HepG2 (cell line): ENCODE results near the gene AKAP12. TPM values are rescaled to one million over a fixed set of nuclear protein-coding genes. Genes with fewer than 3 reads are reported as not detected.

Experiments
- ARID5B ChIP-seq: IDR thresholded peaks from 2 replicates; pipeline ENCODE4 v1.4.0; 2020; ENCODE audit warnings: mild to moderate bottlenecking, missing genetic modification reagents
- EP300 ChIP-seq, 3 experiments: sonication (generic) in 1 of 3; formaldehyde crosslinking in 1 of 3; IDR thresholded peaks; 2 replicates each; pipeline versions ENCODE4 v1.5.1 to v1.6.1; 2011 to 2020; ENCODE audit warnings: low read depth in 2 of 3, low read length in 2 of 3, borderline replicate concordance in 1 of 3, improper control_type of control experiment in 1 of 3, mild to moderate bottlenecking in 1 of 3, missing genetic modification reagents in 1 of 3, moderate library complexity in 1 of 3
- GABPB1 ChIP-seq: IDR thresholded peaks from 2 replicates; pipeline ENCODE4 v1.6.1; 2016; ENCODE audit warnings: mild to moderate bottlenecking, missing genetic modification reagents, moderate library complexity, missing compliant biosample characterization
- HDAC1 ChIP-seq: sonication (generic); formaldehyde crosslinking; IDR thresholded peaks from 2 replicates; pipeline ENCODE4 v1.5.1; 2020; ENCODE audit warnings: mild to moderate bottlenecking, missing genetic modification reagents
- HOXA3 ChIP-seq: sonication (generic); formaldehyde crosslinking; IDR thresholded peaks from 2 replicates; pipeline ENCODE4 v1.5.0; 2020; ENCODE audit warnings: missing genetic modification reagents
- KLF12 ChIP-seq: sonication (generic); formaldehyde crosslinking; IDR thresholded peaks from 2 replicates; pipeline ENCODE4 v1.4.0; 2020; ENCODE audit warnings: missing genetic modification reagents, borderline replicate concordance
- MAX ChIP-seq: IDR thresholded peaks from 2 replicates; pipeline ENCODE4 v1.6.1; 2012; ENCODE audit warnings: inconsistent platforms
- NR2C2 ChIP-seq: sonication (generic); formaldehyde crosslinking; IDR thresholded peaks from 2 replicates; pipeline ENCODE4 v1.4.0; 2020; ENCODE audit warnings: missing genetic modification reagents, mild to moderate bottlenecking, moderate library complexity, borderline replicate concordance
- NR2F2 ChIP-seq: IDR thresholded peaks from 2 replicates; pipeline ENCODE4 v1.6.1; 2012; ENCODE audit warnings: low read depth, inconsistent platforms, borderline replicate concordance
- NR2F6 ChIP-seq, 2 experiments: IDR thresholded peaks; 2 replicates each; pipeline ENCODE4 v1.6.1; 2016; ENCODE audit warnings: antibody characterized with exemption in 1 of 2, mild to moderate bottlenecking in 1 of 2
- ONECUT2 ChIP-seq: sonication (generic); formaldehyde crosslinking; IDR thresholded peaks from 2 replicates; pipeline ENCODE4 v1.4.0; 2020; ENCODE audit warnings: missing genetic modification reagents
- PHB2 ChIP-seq: fragments of 450-650 bp; IDR thresholded peaks from 2 replicates; pipeline ENCODE4 v1.6.1; 2018; ENCODE audit not compliant: partially characterized antibody
- RARA ChIP-seq: IDR thresholded peaks from 2 replicates; pipeline ENCODE4 v1.6.1; 2016; ENCODE audit warnings: missing genetic modification reagents, missing compliant biosample characterization
- RXRA ChIP-seq: sonication (generic); formaldehyde crosslinking; IDR thresholded peaks from 2 replicates; pipeline ENCODE4 v1.5.1; 2020; ENCODE audit warnings: missing genetic modification reagents
- SP5 ChIP-seq: IDR thresholded peaks from 2 replicates; pipeline ENCODE4 v1.6.1; 2016; ENCODE audit warnings: low read depth, borderline replicate concordance
- SPEN ChIP-seq: sonication (generic); formaldehyde crosslinking; IDR thresholded peaks from 2 replicates; pipeline ENCODE4 v1.5.1; 2020; ENCODE audit warnings: low read depth, mild to moderate bottlenecking, missing genetic modification reagents
- TBX2 ChIP-seq: sonication (generic); formaldehyde crosslinking; IDR thresholded peaks from 2 replicates; pipeline ENCODE4 v1.5.0; 2020; ENCODE audit warnings: missing genetic modification reagents, mild to moderate bottlenecking, borderline replicate concordance
- ZNF253 ChIP-seq: sonication (generic); formaldehyde crosslinking; IDR thresholded peaks from 2 replicates; pipeline ENCODE4 v1.8.0; 2022; ENCODE audit warnings: mild to moderate bottlenecking, missing genetic modification reagents, borderline replicate concordance
- ZNF367 ChIP-seq: sonication (generic); formaldehyde crosslinking; IDR thresholded peaks from 2 replicates; pipeline ENCODE4 v1.4.0; 2020; ENCODE audit warnings: missing genetic modification reagents, borderline replicate concordance
- ZNF569 ChIP-seq: sonication (generic); formaldehyde crosslinking; IDR thresholded peaks from 2 replicates; pipeline ENCODE4 v1.5.0; 2020; ENCODE audit warnings: mild to moderate bottlenecking, missing genetic modification reagents, moderate library complexity, borderline replicate concordance
- ZNF816 ChIP-seq: sonication (generic); formaldehyde crosslinking; IDR thresholded peaks from 2 replicates; pipeline ENCODE4 v1.8.0; 2022; ENCODE audit warnings: missing genetic modification reagents, mild to moderate bottlenecking, borderline replicate concordance
- polyA plus RNA-seq, 8 experiments: library from polyadenylated mRNA; depleted of rRNA in 3 of 8; stranded (reverse) in 7 of 8; unstranded in 1 of 8; fragments of >200 nt; fragmentation: Illumina TruSeq in 4 of 8; extraction: Trizol in 4 of 8; gene quantifications; 2 replicates each; pipeline versions ENCODE4 v1.2.1 to v1.2.3, GENCODE V29; 2011 to 2016; ENCODE audit warnings: low read depth in 4 of 8, missing spikeins in 1 of 8, mixed read lengths in 1 of 8; ENCODE audit not compliant: insufficient read depth in 1 of 8
- total RNA-seq, 5 experiments: library from RNA; depleted of rRNA; stranded (reverse); fragments of >200 nt; fragmentation: Illumina TruSeq; extraction: Trizol; gene quantifications; 2 replicates each; pipeline ENCODE4 v1.2.3, GENCODE V29; 2016; ENCODE audit warnings: low read depth in 1 of 5
- TF ChIP-seq, protein P1 (sequence below): sonication (generic); formaldehyde crosslinking; IDR thresholded peaks from 2 replicates; pipeline ENCODE4 v1.5.1; 2020; ENCODE audit warnings: mild to moderate bottlenecking, moderate library complexity, missing genetic modification reagents
- TF ChIP-seq, protein P2 (sequence below): sonication (generic); formaldehyde crosslinking; IDR thresholded peaks from 2 replicates; pipeline ENCODE4 v1.4.0; 2020; ENCODE audit warnings: missing genetic modification reagents

The AKAP12 gene
- total and polyA plus RNA-seq, 2 of the 13 experiments (the other 11 are each of a cell fraction or from before 2014, with no cell fraction given) = 10.6 to 19.0 TPM

GRCh38 chr6:151374036-151374683 is 134.4 kb downstream of the AKAP12 start (continued):
- TF ChIP-seq ARID5B (CRISPR knock-in tag) = peak; percentile 53
- TF ChIP-seq, protein P1, sequence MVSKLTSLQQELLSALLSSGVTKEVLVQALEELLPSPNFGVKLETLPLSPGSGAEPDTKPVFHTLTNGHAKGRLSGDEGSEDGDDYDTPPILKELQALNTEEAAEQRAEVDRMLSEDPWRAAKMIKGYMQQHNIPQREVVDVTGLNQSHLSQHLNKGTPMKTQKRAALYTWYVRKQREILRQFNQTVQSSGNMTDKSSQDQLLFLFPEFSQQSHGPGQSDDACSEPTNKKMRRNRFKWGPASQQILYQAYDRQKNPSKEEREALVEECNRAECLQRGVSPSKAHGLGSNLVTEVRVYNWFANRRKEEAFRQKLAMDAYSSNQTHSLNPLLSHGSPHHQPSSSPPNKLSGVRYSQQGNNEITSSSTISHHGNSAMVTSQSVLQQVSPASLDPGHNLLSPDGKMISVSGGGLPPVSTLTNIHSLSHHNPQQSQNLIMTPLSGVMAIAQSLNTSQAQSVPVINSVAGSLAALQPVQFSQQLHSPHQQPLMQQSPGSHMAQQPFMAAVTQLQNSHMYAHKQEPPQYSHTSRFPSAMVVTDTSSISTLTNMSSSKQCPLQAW (CRISPR knock-in tag) = 0 out of 2 replicates have a peak, but pooled peaks have one; percentile 35
- no peak for TF ChIP-seq ZNF367 (CRISPR knock-in tag)
- peak; percentile 77 for TF ChIP-seq NR2C2 (CRISPR knock-in tag)
- TF ChIP-seq EP300 (IDR thresholded peaks at IDR 0.05; ENCODE audit: low read depth in 2 of 2, low read length in 2 of 2) = 0 out of 4 replicates have a peak, but pooled peaks of 1 of the 2 experiments have one; percentile 15
- TF ChIP-seq EP300 (CRISPR knock-in tag; IDR thresholded peaks at IDR 0.05; ENCODE audit: borderline replicate concordance) = no peak
- TF ChIP-seq ONECUT2 (CRISPR knock-in tag) = peak; percentile 84
- peak; percentile 32; the same call in 1 of the 2 replicates for TF ChIP-seq SP5 (CRISPR knock-in tag)
- TF ChIP-seq ZNF253 (CRISPR knock-in tag) = no peak
- peak; percentile 90 for TF ChIP-seq NR2F6 (IDR thresholded peaks at IDR 0.05)
- TF ChIP-seq NR2F6 (CRISPR knock-in tag; IDR thresholded peaks at IDR 0.05) = peak; percentile 93
- peak; percentile 47; the same call in 1 of the 2 replicates for TF ChIP-seq HOXA3 (CRISPR knock-in tag)
- TF ChIP-seq RARA = peak; percentile 75
- 0 out of 2 replicates have a peak, but pooled peaks have one; percentile 2 for TF ChIP-seq ZNF816
- TF ChIP-seq HDAC1 (CRISPR knock-in tag) = 0 out of 2 replicates have a peak, but pooled peaks have one; percentile 34
- TF ChIP-seq ZNF569 (CRISPR knock-in tag) = no peak
- TF ChIP-seq, protein P2, sequence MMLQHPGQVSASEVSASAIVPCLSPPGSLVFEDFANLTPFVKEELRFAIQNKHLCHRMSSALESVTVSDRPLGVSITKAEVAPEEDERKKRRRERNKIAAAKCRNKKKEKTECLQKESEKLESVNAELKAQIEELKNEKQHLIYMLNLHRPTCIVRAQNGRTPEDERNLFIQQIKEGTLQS (CRISPR knock-in tag) = 0 out of 2 replicates have a peak, but pooled peaks have one; percentile 32
- 0 out of 2 replicates have a peak, but pooled peaks have one; percentile 41 for TF ChIP-seq KLF12
- peak; percentile 21; the same call in 1 of the 2 replicates for TF ChIP-seq GABPB1 (CRISPR knock-in tag)
- no peak for TF ChIP-seq PHB2
- peak; percentile 86 for TF ChIP-seq NR2F2
- peak; percentile 33; the same call in 1 of the 2 replicates for TF ChIP-seq SPEN (CRISPR knock-in tag)
- peak; percentile 55; the same call in 1 of the 2 replicates for TF ChIP-seq TBX2 (CRISPR knock-in tag)
- 0 out of 2 replicates have a peak, but pooled peaks have one; percentile 25 for TF ChIP-seq MAX
- peak; percentile 43; the same call in 1 of the 2 replicates for TF ChIP-seq RXRA (CRISPR knock-in tag)
